DOHH2 (cell line): ENCODE data around the gene OSBPL1A.

Experiments used
- EZH2phosphoT487 ChIP-seq: fragments of 200-600 bp; sonication (generic); IDR thresholded peaks from 2 replicates; pipeline ENCODE4 v1.6.1; 2017; ENCODE audit warnings: borderline replicate concordance, mild to moderate bottlenecking, antibody characterized with exemption, low read length, moderate library complexity, mixed read lengths
- TF ChIP-seq, protein P1 (sequence below): fragments of 200-600 bp; sonication (generic); IDR thresholded peaks from one replicate; pipeline ENCODE4 v1.5.1; 2014; ENCODE audit warnings: antibody characterized with exemption, mild to moderate bottlenecking, low read depth, low read length; ENCODE audit not compliant: poor library complexity, severe bottlenecking

DNA sequence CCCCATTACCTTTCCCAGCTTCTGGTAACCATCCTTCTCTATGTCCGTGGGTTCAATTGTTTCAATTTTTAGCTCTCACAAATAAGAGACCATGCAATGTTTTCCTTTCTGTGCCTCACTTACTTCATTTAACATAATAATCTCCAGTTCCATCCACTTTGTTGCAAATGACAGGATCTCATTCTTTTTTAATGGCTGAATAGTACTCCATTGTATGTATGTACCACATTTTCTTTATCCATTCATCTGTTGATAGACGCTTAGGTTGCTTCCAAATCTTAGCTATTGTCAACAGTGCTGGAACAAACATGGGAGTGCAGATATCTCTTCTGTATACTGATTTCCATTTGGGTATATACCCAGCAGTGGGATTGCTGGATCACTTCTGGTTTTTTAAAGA, 256.9 kb downstream of the OSBPL1A start:
- TF ChIP-seq, protein P1, sequence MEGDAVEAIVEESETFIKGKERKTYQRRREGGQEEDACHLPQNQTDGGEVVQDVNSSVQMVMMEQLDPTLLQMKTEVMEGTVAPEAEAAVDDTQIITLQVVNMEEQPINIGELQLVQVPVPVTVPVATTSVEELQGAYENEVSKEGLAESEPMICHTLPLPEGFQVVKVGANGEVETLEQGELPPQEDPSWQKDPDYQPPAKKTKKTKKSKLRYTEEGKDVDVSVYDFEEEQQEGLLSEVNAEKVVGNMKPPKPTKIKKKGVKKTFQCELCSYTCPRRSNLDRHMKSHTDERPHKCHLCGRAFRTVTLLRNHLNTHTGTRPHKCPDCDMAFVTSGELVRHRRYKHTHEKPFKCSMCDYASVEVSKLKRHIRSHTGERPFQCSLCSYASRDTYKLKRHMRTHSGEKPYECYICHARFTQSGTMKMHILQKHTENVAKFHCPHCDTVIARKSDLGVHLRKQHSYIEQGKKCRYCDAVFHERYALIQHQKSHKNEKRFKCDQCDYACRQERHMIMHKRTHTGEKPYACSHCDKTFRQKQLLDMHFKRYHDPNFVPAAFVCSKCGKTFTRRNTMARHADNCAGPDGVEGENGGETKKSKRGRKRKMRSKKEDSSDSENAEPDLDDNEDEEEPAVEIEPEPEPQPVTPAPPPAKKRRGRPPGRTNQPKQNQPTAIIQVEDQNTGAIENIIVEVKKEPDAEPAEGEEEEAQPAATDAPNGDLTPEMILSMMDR = no peak
- TF ChIP-seq EZH2phosphoT487 = no peak
